MM.1S (cell line): ENCODE measurements around the gene LCTL.

Experiments
- DNase-seq: peaks from one replicate; pipeline ENCODE4 v3.0.0-alpha.2; 2015
- H2AFZ ChIP-seq: fragments of 300-600 bp; sonication (generic); 2 replicates; pipeline ENCODE4 v1.6.0; 2016; ENCODE audit warnings: antibody characterized with exemption, low read length
- H3F3A ChIP-seq: fragments of 300-600 bp; sonication (generic); 2 replicates; pipeline ENCODE4 v1.6.1; 2016; ENCODE audit warnings: mild to moderate bottlenecking, antibody characterized with exemption, low read length, moderate library complexity, mixed read lengths; ENCODE audit not compliant: insufficient read depth
- H3K27ac ChIP-seq: fragments of 300-600 bp; sonication (generic); 2 replicates; pipeline ENCODE4 v1.5.1; 2016; ENCODE audit warnings: mild to moderate bottlenecking, low read length
- H3K27me3 ChIP-seq: fragments of 300-600 bp; sonication (generic); replicated peaks from 2 replicates; pipeline ENCODE4 v1.6.0; 2016; ENCODE audit warnings: low read length; ENCODE audit not compliant: insufficient read depth
- H3K36me3 ChIP-seq: fragments of 300-600 bp; sonication (generic); replicated peaks from 2 replicates; pipeline ENCODE4 v1.6.1; 2016; ENCODE audit warnings: mild to moderate bottlenecking, low read length, mixed read lengths; ENCODE audit not compliant: insufficient read depth
- H3K4me1 ChIP-seq: fragments of 300-600 bp; sonication (generic); 2 replicates; pipeline ENCODE4 v1.6.1; 2016; ENCODE audit warnings: low read length, mixed read lengths
- H3K4me2 ChIP-seq: fragments of 300-600 bp; sonication (generic); 2 replicates; pipeline ENCODE4 v1.6.0; 2016; ENCODE audit warnings: low read depth, low read length
- H3K4me3 ChIP-seq: fragments of 300-600 bp; sonication (generic); 2 replicates; pipeline ENCODE4 v1.5.1; 2016; ENCODE audit warnings: low read length, mixed read lengths
- H3K79me2 ChIP-seq: fragments of 300-600 bp; sonication (generic); 2 replicates; pipeline ENCODE4 v1.6.1; 2016; ENCODE audit warnings: mixed run types, low read length, mixed read lengths
- H3K9ac ChIP-seq: fragments of 300-600 bp; sonication (generic); 2 replicates; pipeline ENCODE4 v1.6.1; 2016; ENCODE audit warnings: low read length, mixed read lengths
- H3K9me2 ChIP-seq: fragments of 300-600 bp; sonication (generic); replicated peaks from 2 replicates; pipeline ENCODE4 v1.6.1; 2016; ENCODE audit warnings: mild to moderate bottlenecking, low read length, mixed read lengths; ENCODE audit not compliant: insufficient read depth
- H3K9me3 ChIP-seq: fragments of 300-600 bp; sonication (generic); replicated peaks from 2 replicates; pipeline ENCODE4 v1.6.1; 2016; ENCODE audit warnings: mild to moderate bottlenecking, low read length, mixed read lengths; ENCODE audit not compliant: insufficient read depth
- H4K20me1 ChIP-seq: fragments of 300-600 bp; sonication (generic); 2 replicates; pipeline ENCODE4 v1.6.1; 2016; ENCODE audit warnings: mild to moderate bottlenecking, low read length, moderate library complexity, mixed read lengths; ENCODE audit not compliant: insufficient read depth
- EZH2phosphoT487 ChIP-seq: fragments of 300-600 bp; sonication (generic); IDR thresholded peaks from 2 replicates; pipeline ENCODE4 v1.6.1; 2018; ENCODE audit warnings: antibody characterized with exemption, low read length
- TF ChIP-seq, protein P1 (sequence below): fragments of 300-600 bp; sonication (generic); IDR thresholded peaks from 2 replicates; pipeline ENCODE4 v1.5.1; 2016; ENCODE audit warnings: antibody characterized with exemption, low read length, mixed read lengths

Gene LCTL

GRCh38 chr15:66498501-66499386 lies 67.1 kb downstream of the LCTL start:
- Histone ChIP-seq H3K79me2 (peaks cover 75% of the 10 kb centered on the region), H3K36me3 (peaks cover 27% of the 10 kb centered on the region; the same call in 1 of the 2 replicates), H3K4me3 (no peak overlapping the region), H3F3A (peaks cover 70% of the 10 kb centered on the region), H3K4me2 (no peak overlapping the region), H3K27me3 (no peaks in the 10 kb centered on the region), H3K27ac (peak overlapping the region; percentile 87), H3K9me3 (no peaks in the 10 kb centered on the region), H3K9ac (no peak overlapping the region), H2AFZ (no peak overlapping the region), H4K20me1 (peaks cover 16% of the 10 kb centered on the region), H3K9me2 (no peaks in the 10 kb centered on the region), H3K4me1 (peaks cover 21% of the 10 kb centered on the region)
- DNase-seq, result peak; percentile 53
- no peak for TF ChIP-seq EZH2phosphoT487
- TF ChIP-seq, protein P1, sequence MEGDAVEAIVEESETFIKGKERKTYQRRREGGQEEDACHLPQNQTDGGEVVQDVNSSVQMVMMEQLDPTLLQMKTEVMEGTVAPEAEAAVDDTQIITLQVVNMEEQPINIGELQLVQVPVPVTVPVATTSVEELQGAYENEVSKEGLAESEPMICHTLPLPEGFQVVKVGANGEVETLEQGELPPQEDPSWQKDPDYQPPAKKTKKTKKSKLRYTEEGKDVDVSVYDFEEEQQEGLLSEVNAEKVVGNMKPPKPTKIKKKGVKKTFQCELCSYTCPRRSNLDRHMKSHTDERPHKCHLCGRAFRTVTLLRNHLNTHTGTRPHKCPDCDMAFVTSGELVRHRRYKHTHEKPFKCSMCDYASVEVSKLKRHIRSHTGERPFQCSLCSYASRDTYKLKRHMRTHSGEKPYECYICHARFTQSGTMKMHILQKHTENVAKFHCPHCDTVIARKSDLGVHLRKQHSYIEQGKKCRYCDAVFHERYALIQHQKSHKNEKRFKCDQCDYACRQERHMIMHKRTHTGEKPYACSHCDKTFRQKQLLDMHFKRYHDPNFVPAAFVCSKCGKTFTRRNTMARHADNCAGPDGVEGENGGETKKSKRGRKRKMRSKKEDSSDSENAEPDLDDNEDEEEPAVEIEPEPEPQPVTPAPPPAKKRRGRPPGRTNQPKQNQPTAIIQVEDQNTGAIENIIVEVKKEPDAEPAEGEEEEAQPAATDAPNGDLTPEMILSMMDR, result peak; percentile 36
